Measurements from ENCODE around the gene PTPRH.

PTPRH gene

GRCh38 chr19:55132453-55133129 is 76.7 kb downstream of the PTPRH start:
- H3K27ac ChIP-seq: peak overlapping the region; percentile 4; the same call in 1 of the 2 replicates
- CTCF ChIA-PET: interaction anchor here (0.6 kb wide), 1 partner anchor 64 kb away, joined by 3 read pairs; no protein-coding TSS in a partner anchor
- DNase-seq (ENCODE audit: low spot score): no peak
- TF ChIP-seq CTCF (conservative IDR thresholded peaks at IDR 0.05; ENCODE audit: low read depth): no peak
- POLR2A ChIA-PET (ENCODE audit: low non-redundant PET): interaction anchor here (0.6 kb wide), 1 partner anchor 15 kb away, joined by 8 read pairs; no protein-coding TSS in a partner anchor

- ChIA-PET POLR2A (ENCODE audit: low non-redundant PET) (no interaction called here), CTCF (no interaction called here)
- no peak overlapping the region for H3K27ac ChIP-seq
- no peak for DNase-seq (ENCODE audit: low spot score)
- no peak for TF ChIP-seq CTCF (conservative IDR thresholded peaks at IDR 0.05; ENCODE audit: low read depth)
These were observed 77.9 kb downstream of the PTPRH start for GRCh38 chr19:55131421-55131820.

Data from RWPE1 (cell line).